GM12873 (cell line): ENCODE measurements around the gene KCNV2.

ENCODE experiments used
- TF ChIP-seq, protein P1 (sequence below): IDR thresholded peaks from 2 replicates; pipeline ENCODE4 v1.5.1; 2012; ENCODE audit warnings: low read depth, mild to moderate bottlenecking, moderate library complexity, low read length, control low read depth; ENCODE audit not compliant: insufficient read depth; ENCODE audit errors: missing control alignments

KCNV2 gene

DNA sequence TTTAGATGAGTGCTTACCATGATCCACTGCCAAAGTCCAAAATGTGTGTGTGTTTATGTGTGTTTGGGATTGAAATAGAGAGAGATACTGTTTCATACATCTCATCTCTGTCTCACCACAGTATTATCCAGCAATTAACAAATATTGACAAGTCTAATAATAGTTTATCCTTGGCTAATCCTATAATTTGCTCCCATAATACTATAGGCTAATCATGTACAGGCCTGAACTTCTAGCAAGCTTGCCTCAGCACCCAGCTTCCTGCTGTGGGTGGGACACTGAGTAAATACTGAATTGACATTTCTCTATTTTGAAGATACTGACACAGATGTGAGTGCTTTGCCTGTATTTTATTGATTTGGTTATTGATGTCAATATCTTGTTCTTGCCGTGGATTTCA, 35.3 kb upstream of the KCNV2 start:
- TF ChIP-seq, protein P1, sequence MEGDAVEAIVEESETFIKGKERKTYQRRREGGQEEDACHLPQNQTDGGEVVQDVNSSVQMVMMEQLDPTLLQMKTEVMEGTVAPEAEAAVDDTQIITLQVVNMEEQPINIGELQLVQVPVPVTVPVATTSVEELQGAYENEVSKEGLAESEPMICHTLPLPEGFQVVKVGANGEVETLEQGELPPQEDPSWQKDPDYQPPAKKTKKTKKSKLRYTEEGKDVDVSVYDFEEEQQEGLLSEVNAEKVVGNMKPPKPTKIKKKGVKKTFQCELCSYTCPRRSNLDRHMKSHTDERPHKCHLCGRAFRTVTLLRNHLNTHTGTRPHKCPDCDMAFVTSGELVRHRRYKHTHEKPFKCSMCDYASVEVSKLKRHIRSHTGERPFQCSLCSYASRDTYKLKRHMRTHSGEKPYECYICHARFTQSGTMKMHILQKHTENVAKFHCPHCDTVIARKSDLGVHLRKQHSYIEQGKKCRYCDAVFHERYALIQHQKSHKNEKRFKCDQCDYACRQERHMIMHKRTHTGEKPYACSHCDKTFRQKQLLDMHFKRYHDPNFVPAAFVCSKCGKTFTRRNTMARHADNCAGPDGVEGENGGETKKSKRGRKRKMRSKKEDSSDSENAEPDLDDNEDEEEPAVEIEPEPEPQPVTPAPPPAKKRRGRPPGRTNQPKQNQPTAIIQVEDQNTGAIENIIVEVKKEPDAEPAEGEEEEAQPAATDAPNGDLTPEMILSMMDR = no peak

- TF ChIP-seq, protein P1 = no peak
Observed at GRCh38 chr9:2686911-2687310, 30.4 kb upstream of the KCNV2 start.

- TF ChIP-seq, protein P1 = no peak
Observed at GRCh38 chr9:2688636-2689035, 28.7 kb upstream of the KCNV2 start.

GRCh38 chr9:2691212-2691611, 26.1 kb upstream of the KCNV2 start:
- TF ChIP-seq, protein P1 = no peak

- TF ChIP-seq, protein P1 = no peak
Observed at GRCh38 chr9:2691626-2692025, 25.7 kb upstream of the KCNV2 start.

DNA sequence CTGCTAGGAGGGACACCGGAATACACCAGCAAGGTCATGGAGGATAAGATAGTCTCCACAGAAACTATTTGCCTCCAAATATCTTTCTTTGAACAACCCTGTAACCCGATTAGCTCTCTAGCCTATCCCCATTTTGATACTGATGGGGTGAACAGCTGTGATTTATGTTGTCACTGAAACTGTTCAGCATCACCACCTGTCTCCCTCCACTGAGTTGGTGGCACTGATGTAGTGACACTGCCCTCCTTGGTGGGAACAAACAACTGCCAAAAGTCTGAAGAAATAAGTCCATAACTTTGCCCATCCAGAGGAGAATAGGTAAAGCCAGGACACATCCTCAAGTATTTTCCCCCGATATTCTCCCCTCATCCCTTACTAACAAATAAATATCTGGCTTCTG, 24.3 kb upstream of the KCNV2 start:
- TF ChIP-seq, protein P1 = no peak

DNA sequence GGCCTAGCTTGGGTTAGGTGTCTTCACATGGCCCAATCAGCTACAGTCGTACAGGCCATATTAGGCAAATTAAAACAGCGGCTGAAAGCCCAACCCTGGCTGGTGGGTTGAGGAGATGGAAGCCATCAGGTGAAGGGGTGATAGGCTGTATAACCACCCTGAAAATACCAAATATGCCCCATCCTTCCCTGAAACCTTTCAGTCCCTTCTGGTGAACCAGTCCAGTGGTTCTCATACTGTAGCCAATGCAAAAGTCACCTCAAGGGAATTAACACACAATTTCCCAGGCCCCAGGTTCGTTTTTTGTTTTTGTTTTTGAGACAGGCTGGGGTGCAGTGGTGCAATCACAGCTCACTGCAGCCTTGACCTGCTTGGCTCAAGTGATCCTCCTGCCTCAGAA, 19.8 kb upstream of the KCNV2 start:
- TF ChIP-seq, protein P1 = no peak
